Naive thymus-derived CD8-positive, alpha-beta T cell (primary cell): ENCODE data around the gene MSL2. TPM values are rescaled to one million over a fixed set of nuclear protein-coding genes. Genes with fewer than 3 reads are reported as not detected.
A peak's percentile ranks its signal among the peaks of the same experiment; 100 is the strongest.
"Not testable (repeated sequence)": the region's sequence is repeated elsewhere in the genome, so short reads cannot be mapped to it uniquely, and the experiment has no call there.

ENCODE experiments used
- ATAC-seq, 2 donors: fragments of 150-1000 bp; cut with Tn5 transposase in 1 of 2; sonication (Bioruptor Pico), chemical (Tn5 transposase) in 1 of 2; 1 replicate in 1 of 2; 2 replicates in 1 of 2; pipeline ENCODE4 v1.10.0; 2021; ENCODE audit warnings: mild to moderate bottlenecking in 2 of 2, moderate library complexity in 2 of 2
- POLR2A ChIA-PET: fragments of 350-600 bp; sonication (Branson Sonifier 250); formaldehyde crosslinking; loops from one replicate; lab custom pipeline; 2021; ENCODE audit warnings: antibody characterized with exemption; lab: Charles Lee
- DNase-seq, 10 donors: peaks; one replicate each; pipeline versions ENCODE4 v3.0.0 to v3.0.0-alpha.2; 2020 to 2022
- H3K27ac Mint-ChIP-seq, 10 donors: one replicate each; pipeline ENCODE4 v1.8.0; 2020 to 2022; ENCODE audit warnings: mild to moderate bottlenecking in 10 of 10, mixed read lengths in 10 of 10, moderate library complexity in 4 of 10, inconsistent platforms in 1 of 10
- H3K27me3 Mint-ChIP-seq, 5 donors: one replicate each; pipeline ENCODE4 v1.8.0; 2021 to 2022; ENCODE audit warnings: mixed read lengths in 5 of 5
- H3K36me3 Mint-ChIP-seq, 3 donors: one replicate each; pipeline ENCODE4 v1.8.0; 2020 to 2022; ENCODE audit warnings: mixed read lengths in 3 of 3, mild to moderate bottlenecking in 2 of 3, inconsistent platforms in 1 of 3
- H3K4me1 Mint-ChIP-seq, 4 donors: one replicate each; pipeline ENCODE4 v1.8.0; 2021 to 2022; ENCODE audit warnings: mixed read lengths in 4 of 4
- H3K4me3 Mint-ChIP-seq, 10 donors: one replicate each; pipeline ENCODE4 v1.8.0; 2020 to 2022; ENCODE audit warnings: mild to moderate bottlenecking in 10 of 10, mixed read lengths in 10 of 10, moderate library complexity in 6 of 10, inconsistent platforms in 1 of 10
- H3K9me3 Mint-ChIP-seq, 9 donors: one replicate each; pipeline ENCODE4 v1.8.0; 2020 to 2022; ENCODE audit warnings: mixed read lengths in 9 of 9, mild to moderate bottlenecking in 3 of 9, inconsistent platforms in 1 of 9, moderate library complexity in 1 of 9
- polyA plus RNA-seq, 3 donors: library from polyadenylated mRNA; unstranded; fragments of 300-500 nt; fragmentation: Illumina TruSeq; gene quantifications; one replicate each; pipeline ENCODE4 v1.2.3, GENCODE V29; 2021
- total RNA-seq, 8 experiments: library from RNA in 2 of 8; stranded (reverse) in 2 of 8; gene quantifications; one replicate each; pipeline ENCODE4 v1.2.3 and lab custom pipeline; 2021 to 2026

MSL2 gene
- total and polyA plus RNA-seq, 5 experiments from 2014 or later: 28.7 to 100 (median 41.1) TPM

DNA sequence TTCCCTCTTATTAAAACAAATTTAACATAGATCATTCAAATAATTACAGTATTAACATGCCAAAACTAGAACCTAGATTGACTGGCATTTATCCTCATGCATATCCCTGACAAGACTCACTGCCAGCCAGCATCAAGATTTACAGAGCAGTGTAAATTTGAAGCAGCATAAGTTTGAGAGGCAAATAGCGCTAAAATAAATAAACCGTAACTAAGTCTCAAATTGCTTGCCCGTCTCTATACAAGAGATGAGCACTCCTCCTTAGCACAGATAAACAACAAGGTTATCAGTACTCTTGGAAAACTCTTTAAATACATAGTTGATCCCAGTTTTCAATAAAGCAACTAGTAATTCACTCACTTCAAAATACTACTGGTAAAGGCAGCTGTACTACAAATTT, 29.6 kb downstream of the MSL2 start:
- no peaks in the 10 kb centered on the region for H3K27me3 Mint-ChIP-seq
- peaks cover 0 to 14% (median 7%) of the 10 kb centered on the region in 3 donors for H3K36me3 Mint-ChIP-seq
- peaks cover 29 to 71% (median 66%) of the 10 kb centered on the region in 4 donors for H3K4me1 Mint-ChIP-seq
- peak overlapping the region in 5 of 10 donors; percentile 27 to 76 (median 44) for H3K27ac Mint-ChIP-seq
- H3K4me3 Mint-ChIP-seq: peak overlapping the region in 9 of 10 donors; percentile 15 to 84 (median 59)
- no peak for ATAC-seq
- POLR2A ChIA-PET: no interaction called here
- no peaks in the 10 kb centered on the region for H3K9me3 Mint-ChIP-seq
- no peak for DNase-seq

DNA sequence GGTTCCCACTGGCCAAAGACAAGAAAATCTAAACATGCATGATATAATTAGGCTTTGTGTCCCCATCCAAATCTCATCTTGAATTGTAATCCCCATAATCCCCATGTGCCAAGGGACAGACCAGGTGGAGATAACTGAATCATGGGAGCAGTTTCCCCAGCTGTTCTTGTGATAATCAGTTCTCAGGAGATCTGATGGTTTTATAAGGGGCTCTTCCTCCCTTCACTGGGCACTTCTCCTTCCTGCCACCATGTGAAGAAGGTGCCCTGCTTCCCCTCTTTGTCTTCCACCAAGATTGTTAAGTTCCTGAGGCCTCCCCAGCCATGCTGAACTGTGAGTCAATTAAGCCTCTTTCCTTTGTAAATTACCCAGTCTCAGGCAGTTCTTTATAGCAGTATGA, 32.5 kb downstream of the MSL2 start:
- DNase-seq, H3K9me3 Mint-ChIP-seq, H3K27me3 Mint-ChIP-seq: not testable (repeated sequence)
- peak; percentile 32 to 37 for ATAC-seq
- H3K36me3 Mint-ChIP-seq: peaks cover 5 to 16% (median 7%) of the 10 kb centered on the region in 3 donors
- POLR2A ChIA-PET: interaction anchor here (1.0 to 1.5 kb wide), 2 partner anchors 28 to 31 kb away, joined by 3 to 14 read pairs; no protein-coding TSS in a partner anchor
- H3K27ac Mint-ChIP-seq: peak overlapping the region; percentile 20 to 96 (median 79)
- peaks cover 30 to 84% (median 73%) of the 10 kb centered on the region in 4 donors for H3K4me1 Mint-ChIP-seq
- H3K4me3 Mint-ChIP-seq: peak overlapping the region; percentile 2 to 73 (median 56)

- peak overlapping the region in 3 of 10 donors; percentile 14 to 70 (median 39) for H3K4me3 Mint-ChIP-seq
- no peak for DNase-seq
- peaks cover 27 to 82% (median 72%) of the 10 kb centered on the region in 4 donors for H3K4me1 Mint-ChIP-seq
- ATAC-seq: no peak
- H3K9me3 Mint-ChIP-seq: no peaks in the 10 kb centered on the region
- H3K36me3 Mint-ChIP-seq: peaks cover 9 to 16% (median 12%) of the 10 kb centered on the region in 3 donors
- POLR2A ChIA-PET: no interaction called here
- peak overlapping the region in 3 of 10 donors; percentile 52 to 77 (median 75) for H3K27ac Mint-ChIP-seq
- H3K27me3 Mint-ChIP-seq: no peaks in the 10 kb centered on the region
Observed at GRCh38 chr3:136162322-136162721, 33.8 kb downstream of the MSL2 start.

- Mint-ChIP-seq H3K4me1 (peaks cover 23 to 81% (median 68%) of the 10 kb centered on the region in 4 donors), H3K9me3 (no peaks in the 10 kb centered on the region), H3K27ac (peak overlapping the region in 8 of 10 donors; percentile 0 to 90 (median 48)), H3K36me3 (peaks cover 9 to 16% (median 12%) of the 10 kb centered on the region in 3 donors), H3K27me3 (no peaks in the 10 kb centered on the region), H3K4me3 (peak overlapping the region in 4 of 10 donors; percentile 12 to 48 (median 22))
- POLR2A ChIA-PET: no interaction called here
- no peak for DNase-seq
- no peak for ATAC-seq
Observed at GRCh38 chr3:136161516-136161915, 34.6 kb downstream of the MSL2 start.

DNA sequence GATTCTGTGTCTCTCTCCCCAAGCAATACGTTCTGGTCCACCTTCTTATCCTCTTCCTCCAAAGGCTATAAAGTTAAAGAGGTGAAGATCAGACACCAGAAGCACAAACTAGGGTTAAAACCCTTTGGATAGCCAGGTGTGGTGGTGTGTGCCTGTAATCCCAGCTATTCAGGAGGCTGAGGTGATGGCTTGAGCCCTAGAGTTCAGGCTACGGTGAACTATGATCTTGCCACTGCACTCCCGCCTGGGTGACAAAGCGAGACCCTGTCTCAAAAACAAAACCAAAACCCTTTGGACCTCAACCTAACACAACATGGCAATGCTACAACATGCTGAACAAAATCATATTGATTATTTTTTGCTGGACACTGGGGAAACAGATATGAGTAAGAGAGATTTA, 43.2 kb downstream of the MSL2 start:
- no peaks in the 10 kb centered on the region for H3K27me3 Mint-ChIP-seq
- ATAC-seq (no peak), DNase-seq (no peak)
- POLR2A ChIA-PET: no interaction called here
- peaks cover 38 to 80% (median 79%) of the 10 kb centered on the region in 4 donors for H3K4me1 Mint-ChIP-seq
- H3K4me3 Mint-ChIP-seq: peak overlapping the region in 4 of 10 donors; percentile 12 to 49 (median 27)
- H3K9me3 Mint-ChIP-seq: no peaks in the 10 kb centered on the region
- H3K27ac Mint-ChIP-seq: peak overlapping the region in 8 of 10 donors; percentile 20 to 91 (median 57)
- peaks cover 0 to 53% (median 13%) of the 10 kb centered on the region in 3 donors for H3K36me3 Mint-ChIP-seq

GRCh38 chr3:136152176-136152843, 43.8 kb downstream of the MSL2 start:
- ATAC-seq (no peak), DNase-seq (no peak)
- Mint-ChIP-seq H3K36me3 (peaks cover 0 to 57% (median 10%) of the 10 kb centered on the region in 3 donors), H3K4me1 (peaks cover 42 to 80% (median 78%) of the 10 kb centered on the region in 4 donors), H3K4me3 (peak overlapping the region in 1 of 10 donors; percentile 20), H3K9me3 (no peaks in the 10 kb centered on the region), H3K27me3 (no peaks in the 10 kb centered on the region), H3K27ac (peak overlapping the region in 7 of 10 donors; percentile 3 to 68 (median 49))
- POLR2A ChIA-PET: no interaction called here

GRCh38 chr3:136151219-136151618, 44.9 kb downstream of the MSL2 start:
- Mint-ChIP-seq H3K27ac (peak overlapping the region in 6 of 10 donors; percentile 15 to 56 (median 29)), H3K9me3 (no peaks in the 10 kb centered on the region), H3K4me1 (peaks cover 44 to 77% (median 76%) of the 10 kb centered on the region in 4 donors), H3K4me3 (peak overlapping the region in 1 of 10 donors; percentile 5), H3K27me3 (no peaks in the 10 kb centered on the region), H3K36me3 (peaks cover 0 to 57% (median 10%) of the 10 kb centered on the region in 3 donors)
- no peak for DNase-seq
- ATAC-seq: no peak
- POLR2A ChIA-PET: no interaction called here

DNA sequence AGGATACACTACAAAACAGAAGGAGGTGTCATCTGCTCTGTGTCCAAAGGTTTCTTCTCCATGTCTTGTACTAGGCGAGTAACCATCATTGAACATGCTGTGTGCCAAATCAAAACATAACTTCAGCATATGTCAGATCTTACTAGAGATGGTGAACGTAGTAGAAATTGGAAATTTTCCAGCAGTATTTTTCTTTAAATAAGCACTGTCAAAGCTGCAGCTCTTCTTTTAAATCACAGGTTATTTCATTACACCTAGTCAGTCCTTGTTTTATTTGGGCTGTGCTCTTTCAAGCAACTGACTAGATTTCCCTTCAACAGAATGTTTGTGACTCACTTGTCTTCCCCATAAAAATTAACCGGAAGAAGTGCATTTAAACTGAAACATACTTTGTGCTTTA, 46.5 kb downstream of the MSL2 start:
- Mint-ChIP-seq H3K4me1 (peaks cover 37 to 71% (median 66%) of the 10 kb centered on the region in 4 donors), H3K27ac (peak overlapping the region in 8 of 10 donors; percentile 4 to 78 (median 50)), H3K4me3 (no peak overlapping the region), H3K36me3 (peaks cover 0 to 57% (median 10%) of the 10 kb centered on the region in 3 donors), H3K27me3 (no peaks in the 10 kb centered on the region), H3K9me3 (no peaks in the 10 kb centered on the region)
- ATAC-seq (no peak), DNase-seq (no peak)
- POLR2A ChIA-PET: no interaction called here

DNA sequence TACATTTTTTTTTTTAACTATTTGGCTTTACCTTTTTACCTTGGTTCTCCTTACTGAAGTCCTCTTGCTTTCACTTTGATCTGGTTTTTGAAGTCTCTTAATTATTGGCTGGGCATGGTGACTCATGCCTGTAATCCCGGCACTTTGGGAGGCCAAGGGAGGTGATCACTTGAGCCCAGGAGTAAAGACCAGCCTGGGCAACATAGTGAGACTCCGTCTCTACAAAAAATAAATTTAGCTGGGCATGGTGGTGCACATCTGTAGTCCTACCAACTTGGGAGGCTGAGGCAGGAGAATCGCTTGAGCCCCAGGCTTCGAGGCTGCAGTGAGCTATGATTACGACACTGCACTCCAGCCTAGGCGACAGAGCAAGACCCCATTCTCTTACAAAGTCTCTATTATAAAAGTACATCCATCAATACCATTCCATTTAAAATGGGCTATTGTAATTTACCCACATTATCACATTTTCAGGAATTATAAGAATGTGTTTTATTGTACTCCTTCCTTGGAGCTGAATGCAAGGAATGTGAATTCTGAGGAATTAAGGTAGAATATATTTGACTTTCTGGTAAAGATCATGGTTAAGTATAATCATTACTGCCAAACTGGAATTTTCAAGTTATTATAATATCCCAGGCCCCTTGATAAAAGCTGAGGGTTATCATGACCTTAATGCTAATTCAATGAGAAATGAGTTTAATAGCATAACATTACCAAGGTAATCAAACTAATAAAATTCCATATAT, 49.0 kb downstream of the MSL2 start:
- no peak overlapping the region for H3K4me3 Mint-ChIP-seq
- POLR2A ChIA-PET: interaction anchor here (1.2 to 1.8 kb wide), 2 partner anchors 48 kb away, joined by 5 to 11 read pairs; partner anchors contain the start of gene MSL2

DNA sequence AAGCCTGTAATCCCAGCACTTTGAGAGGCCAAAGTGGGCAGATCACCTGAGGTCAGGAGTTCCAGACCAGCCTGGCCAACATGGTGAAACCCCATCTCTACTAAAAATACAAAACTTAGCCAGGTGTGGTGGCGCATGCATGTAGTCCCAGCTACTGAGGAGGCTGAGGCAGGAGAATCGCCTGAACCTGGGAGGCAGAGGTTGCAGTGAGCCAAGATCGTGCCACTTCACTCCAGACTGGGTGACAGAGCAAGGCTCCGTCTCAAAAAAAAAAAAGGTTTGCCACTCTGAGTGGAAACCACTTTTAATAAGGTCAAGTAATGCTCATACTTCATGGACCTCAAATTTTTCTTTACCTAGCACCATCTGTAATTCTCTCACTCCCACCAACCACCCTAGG, 51.7 kb downstream of the MSL2 start:
- Mint-ChIP-seq H3K4me1 (peaks cover 22 to 40% (median 37%) of the 10 kb centered on the region in 4 donors), H3K36me3 (peaks cover 0 to 16% (median 0%) of the 10 kb centered on the region in 3 donors), H3K27ac (peak overlapping the region in 7 of 10 donors; percentile 33 to 82 (median 43))
- H3K9me3 Mint-ChIP-seq, ATAC-seq, H3K27me3 Mint-ChIP-seq, DNase-seq, H3K4me3 Mint-ChIP-seq: not testable (repeated sequence)
- POLR2A ChIA-PET: interaction anchor here (0.8 kb wide), 1 partner anchor 52 kb away, joined by 3 read pairs; the partner anchor contains the start of gene MSL2

More for the DNA sequence above, 49.0 kb downstream of the MSL2 start:
- H3K9me3 Mint-ChIP-seq: no peaks in the 10 kb centered on the region
- peaks cover 30 to 52% (median 51%) of the 10 kb centered on the region in 4 donors for H3K4me1 Mint-ChIP-seq
- peaks cover 0 to 42% (median 7%) of the 10 kb centered on the region in 3 donors for H3K36me3 Mint-ChIP-seq
- DNase-seq (no peak), ATAC-seq (no peak)
- no peaks in the 10 kb centered on the region for H3K27me3 Mint-ChIP-seq
- H3K27ac Mint-ChIP-seq: peak overlapping the region in 6 of 10 donors; percentile 30 to 80 (median 62)

DNA sequence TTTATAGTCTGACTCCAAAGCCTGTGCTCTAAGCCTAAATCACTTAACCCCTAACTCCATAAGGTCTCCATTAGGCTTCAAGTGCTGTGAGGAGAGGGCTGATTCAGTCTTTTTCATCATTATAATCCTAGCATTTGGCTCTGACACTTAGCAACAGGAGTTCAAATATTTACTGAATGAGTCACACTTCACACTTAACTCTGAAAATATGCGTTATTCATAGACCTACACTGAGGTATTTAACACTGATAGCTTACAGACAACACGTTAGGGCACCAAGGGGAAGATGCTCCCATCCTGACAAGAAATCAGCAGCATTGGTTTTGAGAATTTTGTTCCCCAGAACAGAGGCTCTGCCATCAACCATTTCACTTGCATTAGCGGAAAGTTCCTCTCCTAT, 53.5 kb downstream of the MSL2 start:
- H3K27ac Mint-ChIP-seq: peak overlapping the region in 8 of 10 donors; percentile 11 to 78 (median 64)
- DNase-seq (no peak), ATAC-seq (peak; percentile 22 to 24)
- H3K27me3 Mint-ChIP-seq: no peaks in the 10 kb centered on the region
- H3K4me3 Mint-ChIP-seq: no peak overlapping the region
- H3K9me3 Mint-ChIP-seq: no peaks in the 10 kb centered on the region
- peaks cover 0 to under 1% (median 0%) of the 10 kb centered on the region in 3 donors for H3K36me3 Mint-ChIP-seq
- peaks cover 18 to 32% (median 27%) of the 10 kb centered on the region in 4 donors for H3K4me1 Mint-ChIP-seq
- POLR2A ChIA-PET: interaction anchor here (0.6 kb wide), 1 partner anchor 66 kb away, joined by 5 read pairs; no protein-coding TSS in a partner anchor

- Mint-ChIP-seq H3K9me3 (no peaks in the 10 kb centered on the region), H3K27ac (peak overlapping the region in 8 of 10 donors; percentile 33 to 73 (median 60)), H3K36me3 (no peaks in the 10 kb centered on the region), H3K27me3 (no peaks in the 10 kb centered on the region), H3K4me3 (no peak overlapping the region), H3K4me1 (peaks cover 15 to 27% (median 23%) of the 10 kb centered on the region in 4 donors)
- DNase-seq (no peak), ATAC-seq (no peak)
- POLR2A ChIA-PET: interaction anchor here (0.6 kb wide), 1 partner anchor 67 kb away, joined by 5 read pairs; no protein-coding TSS in a partner anchor
Observed at GRCh38 chr3:136141891-136142290, 54.2 kb downstream of the MSL2 start.
